IMR-90 (cell line): Measurements from ENCODE around the gene BCAT1.

Experiments
- CEBPB ChIP-seq: IDR thresholded peaks from 2 replicates; pipeline ENCODE4 v1.6.1; 2012; ENCODE audit warnings: low read depth, low read length, improper control_type of control experiment
- CHD1 ChIP-seq: IDR thresholded peaks from 2 replicates; pipeline ENCODE4 v1.6.1; 2012; ENCODE audit warnings: low read depth, low read length, improper control_type of control experiment
- CTCF ChIP-seq: conservative IDR thresholded peaks from 2 replicates; pipeline ENCODE4 v1.5.1; 2012; ENCODE audit warnings: mild to moderate bottlenecking, low read depth, low read length, improper control_type of control experiment
- ELK1 ChIP-seq: fragments of 150-350 bp; IDR thresholded peaks from 2 replicates; pipeline ENCODE4 v1.6.1; 2016; ENCODE audit warnings: low read depth, mild to moderate bottlenecking, low read length, moderate library complexity, borderline replicate concordance
- MAFK ChIP-seq: IDR thresholded peaks from 2 replicates; pipeline ENCODE4 v1.6.1; 2012; ENCODE audit warnings: low read depth, low read length, improper control_type of control experiment
- MXI1 ChIP-seq: IDR thresholded peaks from 2 replicates; pipeline ENCODE4 v1.6.1; 2012; ENCODE audit warnings: low read depth, mild to moderate bottlenecking, low read length, moderate library complexity, borderline replicate concordance
- NFE2L2 ChIP-seq: fragments of 150-350 bp; IDR thresholded peaks from 2 replicates; pipeline ENCODE4 v1.6.1; 2016; ENCODE audit warnings: low read depth, mild to moderate bottlenecking, low read length
- POLR2A ChIP-seq: IDR thresholded peaks from 2 replicates; pipeline ENCODE4 v1.6.1; 2012; ENCODE audit warnings: mild to moderate bottlenecking, low read depth, low read length
- RFX5 ChIP-seq: IDR thresholded peaks from 2 replicates; pipeline ENCODE4 v1.8.0; 2012; ENCODE audit warnings: low read depth, mild to moderate bottlenecking, low read length, moderate library complexity
- SMC3 ChIP-seq: fragments of 150-350 bp; IDR thresholded peaks from 2 replicates; pipeline ENCODE4 v1.6.1; 2016; ENCODE audit warnings: low read depth, mild to moderate bottlenecking, antibody characterized with exemption, low read length, moderate library complexity
- USF2 ChIP-seq: fragments of 150-350 bp; IDR thresholded peaks from 2 replicates; pipeline ENCODE4 v1.6.1; 2017; ENCODE audit warnings: mild to moderate bottlenecking, antibody characterized with exemption, low read length, low read depth

- TF ChIP-seq CTCF (no peak), POLR2A (no peak), SMC3 (no peak), RFX5 (no peak), NFE2L2 (no peak), USF2 (no peak), ELK1 (no peak), CEBPB (no peak), MAFK (no peak), CHD1 (no peak), MXI1 (no peak; the same call in 1 of the 2 replicates)
These were observed 46.2 kb downstream of the BCAT1 start for GRCh38 chr12:24902511-24903328.
